Stimulated activated CD4-positive, alpha-beta T cell treated with anti-CD3 and anti-CD28 coated beads, Interleukin-12 subunit alpha, Interleukin-12 subunit beta, amount 100 ng/mL, for 24 hours (primary cell): ENCODE data around the gene NDUFB10.
"Not testable (repeated sequence)": the region's sequence is repeated elsewhere in the genome, so short reads cannot be mapped to it uniquely, and the experiment has no call there.

Experiments
- DNase-seq, 2 experiments: peaks; one replicate each; pipeline ENCODE4 v3.0.0-alpha.2; 2020; ENCODE audit warnings: low read depth in 2 of 2

Gene NDUFB10

DNA sequence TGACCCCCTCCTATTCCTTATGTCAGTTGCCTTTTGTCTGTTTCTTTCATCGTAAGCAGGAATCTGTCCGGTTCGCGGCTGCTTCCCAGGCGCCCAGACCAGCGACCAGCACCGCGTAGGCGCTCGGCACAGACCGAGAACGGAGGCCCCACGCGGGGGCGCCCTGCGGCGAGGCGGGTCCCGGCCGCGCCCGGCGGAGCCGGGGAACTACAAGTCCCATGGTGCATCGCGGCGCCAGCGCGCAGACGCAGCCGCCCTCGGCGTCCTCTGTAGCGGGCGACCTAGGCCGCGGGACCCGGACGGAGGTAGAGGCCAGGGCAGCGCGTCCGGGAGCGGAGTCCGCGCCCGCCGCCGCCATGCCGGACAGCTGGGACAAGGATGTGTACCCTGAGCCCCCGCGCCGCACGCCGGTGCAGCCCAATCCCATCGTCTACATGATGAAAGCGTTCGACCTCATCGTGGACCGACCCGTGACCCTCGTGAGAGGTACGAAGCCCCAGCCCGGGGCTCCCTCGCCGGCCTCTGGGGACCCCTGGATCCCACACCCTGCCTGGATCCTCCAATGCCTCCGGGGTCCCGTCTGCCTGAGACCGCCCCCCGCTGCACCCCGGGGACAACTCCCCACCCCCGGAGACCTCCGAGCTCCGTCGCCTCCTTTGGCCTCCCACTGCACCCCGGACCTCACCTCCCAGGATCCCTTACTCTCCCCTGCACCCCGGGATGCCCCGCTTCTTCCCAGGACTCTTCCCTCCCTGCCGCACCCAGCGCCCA, at the start of gene NDUFB10:
Gene NDUFB10, plus strand, starts transcription at position 270 of the 771 bp plus-strand sequence. Its CDS starts 87 bp downstream, at position 357.
- DNase-seq: peak; percentile 84 to 93

DNA sequence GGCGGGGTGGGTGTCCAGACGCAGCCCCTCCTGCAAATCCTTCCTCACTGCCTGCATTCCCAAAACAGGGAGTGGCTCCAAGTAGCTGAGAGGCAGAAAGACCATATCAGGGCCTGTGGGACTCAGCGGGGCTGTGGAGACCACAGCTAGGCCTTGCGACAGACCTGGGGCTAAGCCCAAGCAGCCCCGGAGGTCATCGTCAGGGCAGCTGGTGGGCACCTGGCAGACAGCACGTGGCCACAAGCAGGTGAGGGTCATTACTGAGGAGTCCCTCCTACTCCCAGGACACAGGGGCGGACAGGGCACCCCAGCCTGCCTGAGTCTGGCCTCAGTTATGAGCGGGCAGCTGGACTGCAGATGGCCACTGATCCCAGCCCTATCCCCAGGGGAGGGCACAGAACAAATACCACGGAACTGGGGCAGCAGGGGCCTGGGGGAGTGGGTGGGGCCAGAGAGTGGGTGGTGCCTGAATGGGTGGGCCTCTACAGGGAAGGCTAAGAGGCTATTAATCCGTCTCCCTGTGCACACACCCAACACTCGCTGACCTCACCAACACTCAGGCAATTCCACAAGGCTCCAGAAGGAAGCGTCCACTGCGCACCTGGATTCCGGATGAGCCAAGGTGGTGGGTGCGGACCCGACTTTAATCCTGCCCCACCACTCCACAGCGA, 49.6 kb upstream of the NDUFB10 start:
- no peak for DNase-seq

DNA sequence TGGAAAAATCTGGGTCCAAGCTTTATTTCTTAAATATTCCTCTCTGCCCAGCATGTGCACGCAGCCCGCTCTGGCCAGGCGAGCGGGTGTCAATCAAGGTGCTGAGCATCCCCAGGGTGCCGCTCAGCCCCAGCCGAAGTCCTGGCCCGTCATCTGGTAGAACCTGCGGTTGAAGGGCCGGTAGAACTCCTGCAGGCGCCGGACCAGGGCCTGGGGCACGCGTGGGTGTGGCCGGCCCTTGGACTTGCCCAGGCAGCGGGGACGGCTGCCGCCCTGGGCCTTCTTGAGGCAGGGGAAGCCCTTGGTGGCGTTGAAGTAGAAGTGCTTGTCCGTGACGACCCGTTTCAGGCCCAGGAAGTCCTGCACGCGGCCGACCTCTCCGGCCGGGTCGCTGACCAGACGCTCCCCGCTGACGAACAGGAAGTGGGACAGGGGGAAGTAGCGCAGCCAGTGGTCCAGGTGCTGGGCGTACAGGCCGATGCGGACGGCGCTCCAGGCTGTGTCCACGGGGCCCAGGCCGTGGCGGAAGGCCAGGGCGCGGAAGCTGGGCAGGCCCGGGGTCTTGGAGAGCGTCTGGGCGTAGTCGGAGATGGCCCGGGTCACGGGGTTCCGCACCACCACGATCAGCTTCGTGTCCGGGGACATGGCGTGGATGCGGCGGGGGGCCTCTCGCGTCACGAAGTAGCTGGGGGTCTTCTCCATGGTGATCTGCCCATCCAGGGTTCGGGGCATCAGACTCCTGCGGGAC, 47.7 kb upstream of the NDUFB10 start:
- no peak for DNase-seq

DNA sequence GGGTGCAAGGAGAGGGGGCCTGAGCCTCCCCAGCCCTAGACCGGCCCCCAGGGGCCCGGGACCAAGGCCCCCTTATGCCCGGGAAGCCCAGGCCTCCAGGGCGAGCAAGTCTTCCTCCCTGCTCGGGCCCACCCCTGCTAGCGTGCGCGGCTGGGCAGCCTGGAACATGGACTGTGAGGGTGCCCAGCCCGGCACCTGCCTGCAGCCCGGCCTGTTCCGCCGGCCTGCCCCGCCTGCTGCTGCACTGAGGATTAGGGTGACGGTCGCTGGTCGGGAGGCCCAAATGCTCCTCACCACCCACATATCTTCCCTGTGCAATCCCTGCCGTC, 47.2 kb upstream of the NDUFB10 start:
- DNase-seq: no peak

DNA sequence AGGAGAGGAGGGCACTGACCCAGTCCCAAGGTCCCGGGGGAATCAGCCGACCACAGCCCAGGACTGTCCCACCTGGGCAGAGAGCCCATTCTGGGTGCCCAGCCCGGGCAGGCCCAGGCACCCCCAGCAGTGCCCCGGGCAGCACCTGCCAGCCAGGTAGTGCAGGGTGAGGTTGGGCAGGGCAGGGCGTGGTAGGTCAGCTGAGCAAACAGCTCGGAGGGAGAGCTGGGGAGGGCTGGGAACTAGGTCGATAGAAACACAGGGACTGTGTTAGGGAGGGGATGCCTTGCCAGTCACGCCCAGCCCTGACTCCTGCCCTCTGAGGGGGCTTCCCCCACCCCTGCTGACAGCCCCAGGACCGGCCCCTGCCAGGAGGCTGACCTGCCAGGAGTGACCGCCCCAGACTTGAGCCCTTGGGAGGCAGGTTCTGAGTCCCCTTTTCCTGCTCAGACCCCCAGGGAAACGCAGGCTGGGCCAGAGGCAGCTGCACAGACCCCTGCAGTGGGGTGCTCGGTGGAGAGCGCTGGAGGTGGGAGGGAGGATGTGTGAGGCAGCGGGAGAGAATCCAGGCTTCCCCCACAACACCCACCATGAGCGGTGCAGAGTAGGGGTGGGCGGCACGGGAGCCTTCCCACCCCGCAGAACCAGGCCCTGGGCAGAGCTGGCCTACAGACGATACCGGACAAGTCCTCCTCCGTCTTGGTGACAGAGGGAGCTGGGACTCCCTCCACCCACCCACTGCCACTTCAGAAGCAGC, 45.8 kb upstream of the NDUFB10 start:
- no peak for DNase-seq

DNA sequence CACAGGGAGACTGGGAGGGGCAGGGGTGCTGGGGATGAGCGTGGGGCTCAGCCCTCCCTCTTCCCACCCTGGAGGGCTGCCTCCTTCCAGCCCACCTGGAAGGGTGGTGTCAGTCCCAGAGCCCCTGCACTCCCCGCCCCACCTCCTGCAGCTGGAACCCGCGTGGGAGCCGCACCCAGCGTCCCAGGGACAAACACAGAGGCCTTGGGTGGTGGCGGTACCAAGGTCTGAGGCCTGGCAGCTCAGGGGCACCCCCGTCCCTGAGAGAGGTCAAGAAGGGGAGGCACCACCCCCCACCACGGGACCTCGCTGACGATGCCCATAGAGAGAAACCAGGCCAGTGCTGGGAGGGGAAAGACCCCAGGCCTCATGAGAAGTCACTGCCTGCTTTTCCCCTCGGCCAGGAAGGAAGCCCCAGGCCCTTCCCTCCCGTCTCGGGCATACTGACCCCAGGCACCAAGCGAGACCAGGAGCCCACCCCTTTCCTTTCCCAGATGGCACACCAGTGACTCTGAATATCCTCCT, 45.2 kb upstream of the NDUFB10 start:
- no peak for DNase-seq

DNA sequence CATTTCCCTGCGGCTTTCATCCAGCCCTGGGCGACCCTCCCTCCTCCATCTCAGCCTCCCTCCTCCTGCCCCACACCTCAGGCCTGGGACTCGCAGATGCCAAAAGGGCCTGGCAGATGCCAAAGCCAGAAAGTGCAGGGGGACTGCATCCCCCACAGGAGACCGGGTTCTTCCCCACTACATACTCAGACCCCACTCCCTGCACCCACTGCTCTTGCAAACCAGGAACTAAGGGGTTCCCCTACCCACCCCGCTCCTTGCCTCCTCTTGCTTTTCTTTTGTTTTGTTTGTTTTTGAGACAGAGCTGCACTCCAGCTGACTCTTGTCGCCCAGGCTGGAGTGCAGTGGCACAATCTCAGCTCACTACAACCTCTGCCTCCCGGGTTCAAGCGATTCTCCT, 44.4 kb upstream of the NDUFB10 start:
- DNase-seq: no peak

DNA sequence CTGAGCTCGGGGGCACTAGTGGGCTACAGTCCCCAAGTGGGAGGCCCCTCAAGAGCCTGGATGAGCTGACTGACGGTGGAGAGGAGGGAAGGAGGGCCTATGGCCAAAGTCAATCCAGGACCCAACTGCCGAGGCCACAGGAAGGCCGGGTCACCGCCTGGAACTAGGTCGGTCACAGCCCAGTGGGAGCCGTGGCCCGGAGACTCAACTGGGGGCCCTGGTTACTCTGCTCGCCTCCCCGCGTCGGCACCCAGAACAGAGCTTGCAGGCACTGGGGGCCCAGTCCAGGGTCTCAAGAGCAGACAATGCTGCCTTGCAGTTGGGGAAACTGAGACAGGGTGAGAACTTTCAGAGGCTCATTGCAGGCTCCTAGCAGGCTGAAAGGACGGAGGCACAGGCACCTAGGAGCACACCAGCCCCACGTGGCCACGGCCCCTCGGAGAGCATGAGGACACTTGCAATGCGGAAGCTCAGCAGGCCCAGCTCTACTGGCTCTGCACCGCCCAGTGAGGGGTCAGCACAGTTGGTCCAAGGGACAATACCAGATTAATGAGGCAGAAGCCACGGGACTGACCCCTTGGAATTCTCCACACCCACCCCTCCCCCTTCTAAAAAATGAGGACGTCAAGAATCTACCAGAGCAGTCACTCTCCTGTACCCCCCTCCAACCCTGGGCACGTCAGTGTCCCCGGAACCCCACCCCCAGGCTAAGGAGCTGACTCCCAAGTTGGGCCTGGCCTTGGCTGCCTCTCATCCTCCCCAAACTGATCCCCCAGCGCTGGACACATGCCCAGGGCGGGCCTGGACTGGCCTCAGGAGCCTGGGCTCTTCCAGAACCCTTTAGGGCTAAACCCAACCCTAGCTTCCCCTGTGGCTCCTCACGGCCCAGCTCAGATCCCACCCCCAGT, 43.4 kb upstream of the NDUFB10 start:
- DNase-seq: no peak

DNA sequence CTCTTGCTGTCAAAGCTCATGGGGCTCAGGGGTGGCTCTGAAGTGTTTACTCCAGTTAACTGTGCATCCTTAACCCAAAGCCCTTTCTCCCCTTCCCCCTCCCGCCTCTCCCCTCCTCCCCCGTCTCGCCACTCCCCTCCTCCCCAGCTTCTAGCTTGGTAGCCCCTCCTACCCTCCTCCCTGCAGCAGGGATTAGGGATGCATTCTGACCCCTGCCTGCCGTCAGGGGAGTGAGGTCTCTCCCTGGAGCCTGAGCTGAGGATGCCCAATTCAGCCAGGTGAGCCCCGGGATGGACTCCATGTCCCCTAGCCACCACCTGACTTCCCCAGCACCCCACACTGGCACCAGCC, 42.7 kb upstream of the NDUFB10 start:
- DNase-seq: no peak

DNA sequence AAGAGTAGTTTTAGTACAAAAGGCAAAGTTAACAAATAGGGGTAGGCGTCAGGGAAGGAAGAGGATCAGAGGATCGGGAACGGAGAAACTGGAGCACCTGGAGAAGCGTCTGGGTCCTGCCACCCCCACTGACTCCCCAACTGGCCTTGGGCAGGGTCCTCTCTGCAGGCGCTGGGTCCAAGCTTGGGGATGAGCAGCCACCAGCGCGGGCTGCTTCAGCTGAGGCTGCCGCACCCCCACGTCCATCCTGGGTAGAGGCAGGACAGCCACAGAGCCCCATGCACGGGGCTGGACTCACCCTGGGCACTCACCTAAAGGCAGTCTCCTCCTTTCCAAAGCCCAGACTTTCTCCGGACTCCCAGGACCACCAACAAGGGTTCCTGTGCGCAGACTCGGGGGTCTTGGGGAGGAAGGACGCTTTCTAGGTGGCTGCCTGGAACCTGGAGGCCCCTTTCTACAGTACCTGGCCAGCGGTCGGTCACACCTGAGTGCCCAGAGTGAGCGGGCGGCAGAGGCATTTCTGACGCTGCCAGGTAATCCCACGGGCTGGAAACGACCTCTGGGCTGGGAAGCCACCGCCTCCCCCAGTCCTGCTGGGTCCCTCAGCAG, 42.2 kb upstream of the NDUFB10 start:
- DNase-seq: no peak

DNA sequence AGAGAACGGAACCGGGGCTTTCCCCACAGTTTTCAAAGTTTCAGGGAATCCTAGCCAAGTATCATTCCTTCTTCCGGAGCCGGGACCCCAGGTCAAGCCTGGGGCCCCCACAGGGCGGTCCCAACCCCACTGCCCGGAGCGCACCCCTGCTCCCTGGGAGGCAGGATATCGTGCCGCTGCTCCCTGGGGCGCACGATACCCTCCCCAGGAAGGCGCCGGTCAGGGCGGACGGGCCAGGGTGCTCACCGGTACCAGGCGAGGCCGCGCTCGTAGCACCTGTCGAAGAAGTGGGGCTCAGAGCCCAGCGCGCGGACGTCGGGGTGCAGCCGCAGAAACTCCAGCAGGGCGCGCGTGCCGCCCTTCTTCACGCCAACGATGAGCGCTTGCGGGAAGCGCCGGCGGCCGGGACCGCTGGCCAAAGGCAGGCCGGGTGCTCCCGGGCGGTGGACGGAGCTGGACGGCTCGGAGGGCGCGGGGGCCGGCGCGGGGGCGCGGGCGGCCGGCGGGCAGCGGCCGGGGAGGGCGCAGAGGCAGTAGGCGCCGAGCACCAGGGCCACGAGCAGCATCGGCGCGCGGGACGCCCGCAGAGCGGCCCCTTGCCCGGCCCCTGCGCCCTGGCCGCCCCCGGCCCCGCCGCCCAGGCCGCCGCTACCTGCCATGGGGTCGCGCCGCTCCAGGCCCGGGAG, 41.5 kb upstream of the NDUFB10 start:
- no peak for DNase-seq

DNA sequence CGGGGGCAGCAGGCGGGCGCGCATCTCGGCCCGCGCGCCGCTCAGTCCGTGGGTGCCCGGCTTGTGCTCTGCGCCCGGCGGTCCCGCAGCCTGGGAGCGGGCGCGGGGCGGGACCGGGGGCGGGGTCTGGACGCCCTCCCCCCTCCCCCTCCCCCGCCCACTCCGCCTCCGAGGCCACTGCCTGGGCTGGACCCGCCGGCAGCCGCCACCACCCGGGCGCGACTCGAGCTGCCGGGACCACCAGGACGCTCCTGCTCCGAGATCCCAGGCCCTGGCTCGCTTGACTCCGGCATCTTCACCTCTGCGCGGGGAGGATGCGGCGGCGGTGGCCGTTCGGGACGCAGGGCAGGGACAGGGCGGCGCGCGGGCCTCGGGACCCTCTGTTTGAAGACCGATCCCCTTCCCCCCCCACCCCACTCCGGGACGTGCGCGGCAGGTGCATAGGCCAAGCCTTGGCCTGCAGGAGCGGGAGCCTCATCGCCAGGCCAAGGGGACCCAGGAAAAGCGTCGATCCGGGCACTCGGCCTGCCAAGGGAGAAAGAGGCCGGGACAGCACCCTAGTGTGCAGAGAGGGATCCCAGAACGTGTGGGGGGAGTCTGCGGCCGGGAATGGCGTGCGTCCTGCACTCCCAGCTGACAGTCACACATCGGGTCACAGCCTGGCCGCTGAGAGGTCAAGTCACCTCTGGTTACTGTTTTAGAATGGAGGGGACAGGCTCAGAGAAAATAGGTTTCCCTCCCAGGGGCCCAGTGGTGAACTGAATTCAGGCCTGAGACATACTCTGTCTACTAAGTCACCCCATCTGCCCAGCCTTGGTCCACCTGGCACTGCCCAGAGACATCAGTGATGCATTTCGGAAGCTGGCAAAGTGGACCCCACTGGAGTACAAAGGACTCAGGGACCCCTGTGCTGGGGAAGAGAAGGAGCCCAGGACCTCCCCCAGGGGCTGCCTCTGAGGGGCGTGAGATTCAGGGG, 40.7 kb upstream of the NDUFB10 start, which contains the start of gene HS3ST6:
Gene HS3ST6, minus strand, starts transcription at position 65 of the 976 bp plus-strand sequence. CDS start 92 bp downstream, outside the sequence.
- DNase-seq: no peak

DNA sequence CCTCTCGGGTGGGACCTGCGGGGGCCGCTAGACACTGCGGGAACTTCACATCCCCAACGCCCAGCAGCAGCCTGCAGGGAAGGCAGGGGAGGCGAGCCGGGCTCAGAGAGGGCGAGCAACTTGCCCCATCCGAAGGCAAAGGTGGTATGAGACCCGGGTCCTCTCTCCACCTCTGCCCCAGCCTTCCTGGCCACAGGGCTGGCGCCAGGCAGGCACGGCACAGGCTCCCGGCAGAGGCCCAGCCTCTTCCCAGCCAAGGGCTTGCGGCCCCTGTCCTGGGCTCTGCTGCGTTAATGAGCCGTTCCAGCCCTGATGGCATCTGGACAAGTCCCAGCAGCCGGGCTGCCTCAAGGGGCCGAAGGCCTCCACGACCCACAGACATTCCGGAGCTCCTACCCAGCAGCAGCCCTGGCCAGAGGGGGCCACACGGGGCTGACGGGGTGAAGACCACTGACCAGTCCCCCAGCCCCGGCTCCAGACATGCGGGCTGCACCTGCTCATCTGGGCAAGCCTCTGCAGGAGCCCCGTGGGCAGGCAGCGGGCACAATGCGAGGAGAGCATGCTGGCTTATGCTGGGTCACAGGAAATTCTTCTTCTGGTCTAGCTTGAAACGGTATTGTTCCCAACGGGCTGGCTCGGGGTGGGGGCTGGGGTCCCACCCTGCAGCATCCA, 39.9 kb upstream of the NDUFB10 start:
- DNase-seq: no peak

DNA sequence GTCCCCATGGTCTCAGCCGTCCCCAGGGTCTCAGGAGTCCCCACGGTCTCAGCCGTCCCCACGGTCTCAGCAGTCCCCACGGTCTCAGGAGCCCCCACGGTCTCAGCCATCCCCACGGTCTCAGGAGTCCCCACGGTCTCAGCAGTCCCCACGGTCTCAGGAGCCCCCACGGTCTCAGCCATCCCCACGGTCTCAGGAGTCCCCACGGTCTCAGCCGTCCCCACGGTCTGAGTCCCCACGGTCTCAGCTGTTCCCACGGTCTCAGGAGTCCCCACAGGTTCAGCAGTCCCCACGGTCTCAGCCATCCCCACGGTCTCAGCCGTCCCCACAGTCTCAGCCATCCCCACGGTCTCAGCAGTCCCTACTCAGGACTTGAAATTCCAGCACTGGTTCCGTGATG, 39.2 kb upstream of the NDUFB10 start:
- not testable (repeated sequence) for DNase-seq

DNA sequence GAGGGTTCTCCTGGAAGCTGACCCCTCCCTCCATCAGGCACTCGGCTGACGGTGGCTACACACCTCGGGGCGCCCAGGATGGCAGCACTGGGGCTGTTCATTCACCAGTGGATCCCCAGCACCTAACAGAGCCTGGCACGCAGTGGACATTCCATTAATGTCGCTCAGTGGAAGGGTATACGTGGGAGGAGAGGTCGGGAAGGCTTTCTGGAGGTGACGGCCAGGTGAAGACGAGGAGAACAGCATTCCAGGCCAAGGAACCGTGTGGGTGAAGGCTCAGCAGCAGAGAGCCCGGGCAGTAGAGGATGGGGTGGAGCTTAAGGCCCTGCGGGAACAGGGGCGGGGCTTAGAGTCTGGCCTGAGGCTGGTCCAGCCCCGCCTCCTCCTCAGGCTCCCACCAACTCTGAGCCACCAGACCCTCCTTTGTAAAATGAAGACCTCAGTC, 38.6 kb upstream of the NDUFB10 start:
- no peak for DNase-seq

DNA sequence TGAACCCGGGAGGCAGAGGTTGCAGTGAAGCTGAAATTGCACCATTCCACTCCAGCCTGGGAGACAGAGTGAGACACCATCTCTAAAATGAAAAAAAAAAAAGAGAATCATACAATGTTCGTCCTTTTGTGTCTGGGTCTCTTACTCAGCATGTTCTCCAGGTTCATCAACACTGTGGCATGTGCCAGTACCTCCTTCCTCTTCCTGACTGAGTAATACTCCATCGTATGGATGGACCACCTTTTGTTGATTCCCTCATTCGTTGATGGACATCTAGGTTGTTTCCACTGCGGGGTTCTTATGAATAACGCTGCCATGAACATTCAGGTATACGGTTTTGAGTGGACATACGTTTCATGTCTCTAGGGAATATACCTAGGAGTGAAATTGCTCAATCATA, 37.0 kb upstream of the NDUFB10 start:
- DNase-seq: no peak

DNA sequence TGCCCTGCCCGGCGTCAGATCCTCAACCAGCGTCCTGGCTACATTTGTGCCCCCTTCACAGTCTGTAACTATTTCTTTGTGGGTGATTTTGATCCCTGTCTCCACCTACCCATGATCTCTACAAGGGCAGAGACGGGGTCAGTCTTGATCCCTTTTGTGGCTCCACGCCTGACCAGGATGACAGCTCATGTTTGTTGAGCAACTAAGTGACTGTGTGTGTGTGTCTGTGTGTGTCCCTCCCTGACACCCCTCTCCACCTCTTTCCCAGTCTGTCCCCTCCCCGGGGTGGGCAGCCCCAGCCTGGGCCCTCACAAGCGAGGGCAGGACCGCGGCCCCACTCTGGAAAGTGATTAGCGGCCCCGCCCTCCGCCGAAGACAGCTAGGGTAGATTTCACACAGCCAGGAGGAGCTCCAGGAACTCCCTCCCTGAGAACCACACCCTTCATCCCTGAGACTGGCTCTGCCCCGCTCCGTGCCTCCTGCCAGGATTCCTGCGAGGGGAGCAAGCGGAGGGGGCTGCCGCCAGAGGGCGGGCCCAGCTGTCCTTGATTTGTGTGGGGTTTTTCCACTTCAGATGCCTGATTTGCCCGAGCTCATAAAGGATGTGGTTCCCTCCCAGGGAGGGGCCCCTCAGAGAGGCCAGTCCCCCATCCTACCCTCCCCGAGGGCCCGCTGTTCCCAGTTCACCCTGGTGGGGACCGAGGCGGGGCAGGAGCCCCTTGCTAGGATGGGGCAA, 35.9 kb upstream of the NDUFB10 start:
- no peak for DNase-seq
